ENCODE results near the gene RGS7.
"Not testable (repeated sequence)": the region's sequence is repeated elsewhere in the genome, so short reads cannot be mapped to it uniquely, and the experiment has no call there.

Gene RGS7

DNA sequence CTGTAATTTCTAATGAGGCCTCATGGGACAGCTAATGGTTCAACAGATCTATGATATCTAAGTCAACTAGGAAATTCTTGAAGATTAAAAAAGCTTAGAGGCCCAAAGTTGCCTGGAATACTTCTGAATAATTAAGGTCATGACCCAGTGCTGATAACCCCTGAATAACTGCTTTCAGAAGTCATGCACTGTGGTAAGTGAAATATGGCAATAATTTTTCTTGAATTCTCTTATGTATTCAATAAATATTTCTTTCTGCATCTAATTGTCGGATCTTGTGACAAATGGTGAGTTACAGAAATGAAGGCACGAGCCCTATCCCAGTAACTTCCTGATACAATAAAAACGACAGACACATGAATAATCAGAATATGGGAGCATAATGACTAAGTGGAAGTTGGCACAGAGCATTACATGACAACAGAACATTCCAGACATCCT, 525.8 kb downstream of the RGS7 start:
- DNase-seq (ENCODE audit: low spot score): no peak

DNA sequence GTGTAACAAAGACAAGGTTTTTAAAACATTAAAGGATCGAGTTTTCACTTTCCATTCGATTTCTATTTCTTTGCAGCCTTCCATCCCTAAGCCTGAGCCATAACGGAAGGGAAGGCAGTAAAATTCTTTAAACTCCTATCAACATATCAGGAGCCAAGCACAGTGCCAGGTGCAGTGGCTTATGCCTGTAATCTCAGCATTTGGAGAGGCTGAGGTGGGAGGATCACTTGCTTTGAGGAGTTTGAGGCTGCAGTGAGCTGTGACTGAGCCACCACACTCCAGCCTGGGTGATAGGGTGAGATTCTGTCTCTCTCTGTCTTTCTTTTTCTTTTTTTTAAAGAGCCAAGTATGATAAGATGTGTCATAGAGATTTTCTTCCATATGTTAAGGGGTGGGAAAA, 527.5 kb downstream of the RGS7 start:
- DNase-seq (ENCODE audit: low spot score): no peak

DNA sequence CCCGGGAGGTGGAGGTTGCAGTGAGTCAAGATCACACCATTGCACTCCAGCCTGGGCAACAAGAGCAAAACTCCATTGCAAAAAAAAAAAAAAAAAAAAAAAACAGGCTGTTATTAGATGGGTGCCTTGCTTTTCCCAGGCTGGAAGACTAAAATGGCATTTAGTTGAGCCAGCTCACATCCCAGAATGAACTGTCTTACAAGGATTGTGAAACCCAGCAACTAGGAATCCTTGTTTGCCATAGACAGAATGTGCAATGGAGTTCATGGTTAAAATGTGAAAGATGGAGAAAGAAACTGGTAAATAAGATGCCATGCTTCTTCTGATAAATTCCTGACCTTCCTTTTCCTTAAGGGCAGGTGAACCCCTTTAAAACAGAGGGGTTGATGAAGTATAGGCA, 529.2 kb downstream of the RGS7 start:
- no peak for DNase-seq (ENCODE audit: low spot score)

DNA sequence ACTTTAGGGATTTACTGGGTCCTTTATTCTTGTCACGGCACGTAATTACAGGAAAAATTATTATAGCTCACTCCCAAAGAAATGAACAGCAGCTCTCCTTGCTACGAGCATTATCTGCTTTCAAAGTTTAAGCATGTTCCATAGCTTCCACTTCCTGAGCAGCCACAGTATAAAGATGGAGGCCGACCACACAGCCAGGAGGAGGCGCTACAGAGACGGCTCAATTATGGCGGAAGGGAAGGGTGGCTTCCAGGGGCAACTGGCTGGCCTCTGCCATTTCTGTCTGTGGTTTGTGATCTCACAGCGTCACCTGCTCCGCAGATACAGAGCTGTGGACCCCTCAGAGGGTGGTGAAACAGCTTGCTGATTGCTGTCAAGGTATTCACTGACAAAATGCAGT, 532.8 kb downstream of the RGS7 start:
- no peak for DNase-seq (ENCODE audit: low spot score)

DNA sequence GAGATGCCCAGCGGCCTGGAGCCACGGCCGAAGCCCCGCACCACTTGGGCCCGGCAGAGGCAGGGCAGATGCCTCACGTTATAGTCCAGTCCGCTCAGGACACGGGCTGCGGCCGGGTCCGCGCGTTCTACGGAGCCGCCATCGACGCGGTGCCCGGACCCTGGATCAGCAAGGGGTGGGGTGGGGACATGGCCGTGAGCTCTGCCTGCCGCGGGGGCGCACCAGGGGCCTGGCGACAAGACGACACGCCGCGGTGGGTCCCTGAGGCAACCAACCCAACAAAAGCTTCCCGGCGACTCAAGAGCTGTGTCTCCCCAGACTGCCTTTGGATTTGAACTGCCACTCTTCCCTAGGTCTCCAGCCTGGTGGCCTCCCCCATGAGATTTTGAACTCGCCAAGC, 533.6 kb downstream of the RGS7 start:
- no peak for DNase-seq (ENCODE audit: low spot score)

DNA sequence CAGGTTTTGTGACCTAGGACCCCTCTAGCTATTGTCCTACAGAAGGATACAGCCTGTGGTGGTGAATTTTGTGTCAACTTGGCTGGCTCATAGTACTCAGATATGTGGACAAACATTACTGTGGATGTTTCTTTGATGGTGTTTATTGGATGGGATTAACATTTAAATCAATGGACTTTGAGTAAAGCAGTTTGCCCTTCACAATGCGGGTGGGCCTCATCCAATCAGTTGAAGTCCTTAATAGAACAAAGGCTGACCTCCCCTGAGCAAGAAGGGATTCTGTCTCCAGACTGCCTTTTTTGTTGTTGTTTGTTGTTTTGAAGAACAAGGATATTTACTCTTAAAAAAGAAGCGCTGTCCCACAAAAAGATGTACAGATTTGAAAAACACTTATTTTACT, 535.1 kb downstream of the RGS7 start:
- no peak for DNase-seq (ENCODE audit: low spot score)

DNA sequence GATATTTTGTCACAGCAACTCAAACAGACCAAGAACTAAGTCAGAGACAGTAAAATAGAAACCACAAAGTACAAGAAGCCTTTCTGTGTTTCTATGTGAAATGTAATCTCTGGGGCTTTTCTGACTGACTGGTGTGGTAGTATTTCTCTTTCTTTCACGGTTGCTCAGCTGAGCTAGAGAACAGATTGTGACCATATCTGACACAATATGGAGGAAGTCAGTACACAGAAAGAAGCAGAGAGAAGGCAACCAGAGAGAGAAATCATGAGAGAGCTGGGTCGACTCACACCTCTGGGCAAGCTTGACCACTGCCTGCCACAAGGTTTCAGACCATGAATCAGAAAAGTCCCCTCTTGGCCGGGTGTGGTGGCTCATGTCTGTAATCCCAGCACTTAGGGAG, 536.2 kb downstream of the RGS7 start:
- DNase-seq (ENCODE audit: low spot score): no peak

DNA sequence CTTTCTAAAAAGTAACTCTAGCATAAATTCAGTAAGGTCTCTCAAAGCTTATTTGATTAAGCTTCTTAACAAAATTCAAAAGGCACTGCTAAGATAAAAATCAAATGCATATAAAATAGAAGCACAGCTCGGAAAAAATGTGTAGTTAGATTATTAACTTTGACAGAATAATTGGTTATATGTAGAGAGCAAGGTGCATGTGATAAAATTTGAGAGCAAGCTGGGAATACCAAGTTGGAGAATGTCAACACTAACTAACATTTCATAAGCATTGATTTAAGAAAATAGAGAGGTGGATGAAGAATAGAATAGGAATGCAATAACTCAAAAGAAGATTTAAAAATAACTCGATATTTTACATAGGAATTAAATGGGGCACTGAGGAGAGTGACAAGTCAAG, 540.5 kb downstream of the RGS7 start:
- peak; percentile 68 for DNase-seq (ENCODE audit: low spot score)

DNA sequence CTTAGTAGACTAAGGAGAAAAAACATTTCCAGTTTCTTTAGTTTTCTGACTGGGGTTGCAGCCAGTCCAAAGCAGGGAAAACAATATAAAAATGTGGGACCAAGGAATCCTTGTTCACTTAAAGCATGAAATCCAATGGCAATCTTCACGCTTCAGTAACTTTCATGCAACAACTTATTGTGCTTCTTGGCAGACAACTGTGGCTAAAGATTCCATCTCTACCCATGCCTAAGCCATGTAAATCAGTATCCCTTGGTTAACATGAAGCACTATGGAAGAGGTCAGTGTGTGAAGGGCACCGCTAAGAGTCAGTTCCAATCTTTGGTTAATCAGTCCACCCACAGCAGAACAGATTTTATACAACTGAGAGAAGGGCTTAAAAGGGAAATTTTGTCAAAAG, 543.3 kb downstream of the RGS7 start:
- DNase-seq (ENCODE audit: low spot score): no peak

DNA sequence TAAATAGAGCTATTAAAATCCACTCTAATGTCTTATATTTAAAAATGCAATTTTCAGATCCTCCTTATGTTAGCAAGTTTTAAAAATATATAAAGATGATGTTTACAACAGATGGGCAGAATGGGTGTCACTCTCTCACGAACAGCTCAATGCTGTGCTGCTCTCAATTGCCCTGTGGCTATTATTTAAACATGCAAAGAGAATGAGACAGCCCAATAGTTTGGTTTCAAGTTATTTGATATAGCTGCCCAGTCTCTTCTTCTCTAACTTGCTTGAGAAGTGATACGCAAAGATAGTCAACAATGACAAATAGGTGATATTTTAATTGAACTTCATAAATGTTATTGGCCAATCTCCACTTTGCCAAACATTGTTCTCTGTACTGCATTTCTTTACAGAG, 545.7 kb downstream of the RGS7 start:
- no peak for DNase-seq (ENCODE audit: low spot score)

DNA sequence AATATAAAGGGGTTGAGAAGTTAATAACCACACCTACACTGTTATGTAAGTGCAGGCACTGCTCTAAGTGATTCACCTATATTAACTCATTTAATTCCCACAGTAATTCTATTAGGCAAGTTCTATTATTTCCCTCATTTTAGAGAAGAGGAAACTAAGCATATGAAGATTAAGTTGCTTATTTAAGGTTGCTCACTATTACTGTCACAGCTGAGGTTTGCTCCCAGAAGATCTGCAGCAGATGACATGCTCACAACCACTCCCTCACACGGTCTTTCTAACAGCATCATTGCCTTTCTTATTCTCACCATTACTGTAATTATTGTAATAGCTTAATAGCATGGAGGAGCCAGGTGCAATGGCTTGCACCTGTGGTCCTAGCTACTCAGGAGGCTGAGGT, 548.6 kb downstream of the RGS7 start:
- peak; percentile 72 for DNase-seq (ENCODE audit: low spot score)

DNA sequence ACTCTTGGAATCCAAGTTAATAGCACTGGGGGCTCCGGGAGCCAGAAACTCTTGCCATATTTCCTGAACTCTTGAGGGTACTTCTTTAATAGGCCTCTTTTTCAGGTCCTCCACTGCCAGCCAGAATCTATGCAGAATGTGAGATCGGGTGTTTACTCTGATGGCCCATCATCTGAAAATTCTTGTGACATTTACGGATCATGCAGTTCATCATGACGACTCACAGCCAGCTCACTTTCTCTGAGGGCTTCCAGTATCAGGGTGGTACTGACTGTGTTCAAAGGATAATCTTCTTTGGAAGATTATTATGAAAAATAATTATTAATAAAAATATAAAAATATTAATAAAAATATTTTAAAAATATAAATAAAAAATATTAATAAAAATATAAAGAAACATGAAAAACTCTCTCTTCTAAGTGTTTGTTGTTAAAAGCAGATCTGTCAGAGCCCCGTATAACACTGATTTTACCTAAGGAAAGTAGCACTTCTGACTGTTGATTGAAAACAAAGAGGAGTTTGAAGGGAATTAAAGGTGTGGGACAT, 550.7 kb downstream of the RGS7 start:
- no peak for DNase-seq (ENCODE audit: low spot score)

DNA sequence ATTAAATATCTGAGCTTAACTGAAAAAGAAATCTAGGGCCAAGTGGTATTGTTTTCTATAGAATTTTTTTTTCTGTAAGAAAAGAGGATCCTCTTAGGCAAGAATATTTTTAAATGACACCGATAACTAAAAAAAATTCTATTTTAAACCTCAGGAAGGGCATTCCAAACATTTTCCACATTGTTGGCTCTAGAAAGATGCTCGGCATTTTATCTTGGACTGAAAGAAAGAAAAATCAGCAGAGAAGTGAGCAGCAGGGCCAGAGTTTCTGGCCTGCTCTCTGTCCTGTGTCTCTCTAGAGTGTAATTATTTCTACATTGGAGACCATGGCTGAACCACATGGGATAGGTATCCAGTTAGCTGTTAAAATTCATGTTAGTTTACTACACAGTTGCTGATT, 552.5 kb downstream of the RGS7 start:
- DNase-seq (ENCODE audit: low spot score): no peak

DNA sequence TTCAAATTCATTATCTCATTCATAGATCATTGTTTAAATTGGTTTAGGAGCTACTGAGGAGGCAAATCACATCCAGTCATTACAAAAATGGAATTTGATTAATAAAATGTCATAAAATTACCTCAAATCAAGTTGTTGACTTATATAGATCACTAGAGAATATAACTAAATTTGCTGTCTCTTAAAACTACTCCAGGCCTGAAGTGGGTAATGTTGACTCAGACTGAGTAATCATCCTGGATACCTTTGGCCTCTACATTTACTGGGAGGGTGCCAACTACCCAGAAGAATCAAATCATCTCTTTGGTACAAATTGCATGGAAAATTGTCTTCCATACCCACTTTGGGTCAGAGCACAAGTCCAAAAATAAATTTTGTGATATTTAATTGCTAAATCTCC, 553.9 kb downstream of the RGS7 start:
- DNase-seq (ENCODE audit: low spot score): no peak

DNA sequence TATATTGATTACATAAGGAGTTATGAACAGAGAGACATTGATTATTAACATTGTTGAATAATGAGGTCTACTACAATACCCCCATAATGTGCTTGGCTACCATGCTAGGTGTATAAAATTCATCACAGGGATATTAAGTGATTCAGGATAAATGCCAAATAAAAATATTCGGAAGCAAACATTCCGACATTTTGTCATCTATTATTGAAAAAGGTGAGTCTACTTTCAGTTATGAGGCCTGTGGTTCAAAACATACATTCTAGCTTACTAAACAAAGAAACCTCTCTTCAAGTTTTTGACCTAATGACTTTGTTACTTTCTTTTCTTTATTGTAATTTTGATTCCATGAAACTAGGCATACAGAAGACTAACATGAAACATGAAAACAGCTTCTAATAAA, 554.7 kb downstream of the RGS7 start:
- DNase-seq (ENCODE audit: low spot score): no peak

DNA sequence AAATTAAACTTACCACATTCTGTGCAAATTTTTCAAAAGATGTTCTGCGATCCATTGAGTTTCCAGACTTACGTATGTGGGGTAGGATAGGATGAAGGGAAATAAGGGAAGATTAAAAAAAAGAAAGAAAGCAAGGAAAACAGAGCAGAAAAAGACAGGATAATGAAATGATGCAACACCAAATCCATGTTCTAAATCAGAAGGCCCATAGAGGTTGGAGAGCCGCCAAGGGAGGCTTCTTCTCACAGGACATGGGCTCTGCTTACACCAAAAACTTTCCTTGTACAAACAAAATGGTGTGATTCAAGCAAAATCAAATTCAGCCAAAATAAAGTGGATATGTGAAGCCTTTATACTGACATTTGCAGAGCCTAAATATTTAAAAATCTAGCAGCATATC, 555.6 kb downstream of the RGS7 start:
- DNase-seq (ENCODE audit: low spot score): no peak

DNA sequence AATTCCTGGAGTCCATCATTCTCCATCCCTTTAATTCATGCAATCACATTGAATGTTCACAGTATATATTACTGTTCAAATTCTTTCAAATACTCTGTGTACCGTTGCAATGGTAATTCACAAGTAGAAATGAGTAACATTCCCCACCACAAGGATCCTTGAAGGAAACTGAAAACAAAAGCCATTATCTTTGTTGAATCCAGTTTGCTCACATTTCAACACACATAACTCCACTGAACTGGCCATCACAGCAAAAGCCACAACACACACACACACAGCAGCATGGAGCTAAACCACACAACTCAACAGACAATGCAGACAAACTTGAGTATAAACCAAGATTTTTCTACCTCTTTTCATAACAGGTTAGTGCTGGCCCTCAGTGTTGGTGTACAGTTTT, 556.7 kb downstream of the RGS7 start:
- DNase-seq (ENCODE audit: low spot score): no peak

DNA sequence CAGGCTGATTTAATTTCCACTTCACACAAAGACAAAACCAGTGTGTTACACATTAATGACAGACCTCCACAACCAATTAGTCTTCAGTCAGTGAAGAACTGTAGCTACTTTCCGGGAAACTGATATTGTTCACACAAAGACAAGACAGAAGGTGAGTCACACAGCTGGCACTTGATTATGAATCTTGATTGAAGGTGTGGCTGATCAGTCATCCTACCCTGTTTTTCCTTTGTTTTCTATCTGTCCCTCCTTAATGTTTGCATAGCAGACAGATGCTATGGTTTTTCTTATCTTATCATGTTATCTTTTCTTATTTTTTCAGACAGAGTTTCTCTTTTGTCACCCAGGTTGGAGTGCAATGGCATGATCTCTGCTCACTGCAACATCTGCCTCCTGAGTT, 560.0 kb downstream of the RGS7 start:
- no peak for DNase-seq (ENCODE audit: low spot score)

DNA sequence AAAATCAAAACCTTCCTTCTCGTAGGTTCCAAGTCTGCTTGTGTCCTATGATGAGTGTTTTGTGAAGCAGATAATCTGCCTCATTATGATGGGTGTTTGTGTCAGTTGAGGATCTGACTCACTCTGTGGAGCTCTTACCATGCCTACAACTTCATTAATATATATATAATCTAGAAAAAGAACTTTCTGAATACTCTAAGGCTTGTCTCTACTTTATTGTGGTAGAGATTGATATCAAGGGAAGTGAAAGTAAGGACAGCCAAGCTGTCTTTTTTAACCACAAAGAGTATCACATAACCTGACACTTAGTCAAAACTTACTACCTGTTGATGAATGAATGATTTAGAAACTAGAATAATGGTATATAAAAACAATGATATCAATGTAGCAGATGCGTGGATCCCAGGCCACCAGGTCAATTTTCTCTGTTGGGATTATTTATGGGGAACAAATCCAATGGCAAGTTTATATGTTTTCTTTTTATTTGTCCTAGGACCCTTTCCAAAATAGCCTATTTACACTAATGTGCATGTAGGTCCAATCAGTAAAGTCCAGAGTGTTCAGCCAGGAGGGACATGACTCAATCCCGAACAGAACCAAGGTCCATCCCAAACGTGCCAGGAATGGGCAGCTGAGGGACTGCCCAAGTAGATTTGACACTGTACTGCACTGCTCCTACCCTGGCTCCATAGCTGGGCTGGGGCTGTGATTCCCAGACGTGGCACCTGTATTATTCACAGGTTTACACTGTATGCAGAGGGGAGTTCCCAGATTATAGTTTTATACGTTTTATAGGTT, 562.8 kb downstream of the RGS7 start:
- no peak for DNase-seq (ENCODE audit: low spot score)

DNA sequence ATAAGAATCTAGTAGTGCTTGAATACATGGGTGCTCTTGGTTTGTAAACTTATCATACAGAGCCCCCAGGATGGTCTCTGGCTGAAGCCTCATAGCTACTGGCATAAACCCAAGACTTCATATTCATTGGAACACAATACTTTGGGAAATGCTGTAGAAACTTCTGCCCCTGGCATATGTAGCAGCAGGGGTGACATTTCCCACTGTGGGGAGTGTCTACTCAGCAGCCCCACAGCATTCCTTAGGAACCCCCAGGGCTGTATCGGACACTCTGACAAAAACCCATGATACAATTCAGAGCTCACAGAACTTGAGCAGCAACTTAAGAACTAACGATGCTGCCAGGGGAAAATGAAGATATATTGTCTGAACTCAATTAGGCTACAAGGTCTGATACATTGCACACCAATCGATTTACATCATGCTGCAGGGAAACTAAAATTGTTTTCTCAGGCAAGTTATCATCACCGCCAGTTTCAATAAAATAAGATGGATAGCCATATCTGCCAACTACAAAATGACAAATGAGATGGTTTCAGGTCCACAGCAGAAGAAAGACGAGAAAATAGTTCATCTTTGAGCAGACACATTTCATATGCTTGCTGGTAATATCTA, 564.0 kb downstream of the RGS7 start:
- DNase-seq (ENCODE audit: low spot score): no peak

DNA sequence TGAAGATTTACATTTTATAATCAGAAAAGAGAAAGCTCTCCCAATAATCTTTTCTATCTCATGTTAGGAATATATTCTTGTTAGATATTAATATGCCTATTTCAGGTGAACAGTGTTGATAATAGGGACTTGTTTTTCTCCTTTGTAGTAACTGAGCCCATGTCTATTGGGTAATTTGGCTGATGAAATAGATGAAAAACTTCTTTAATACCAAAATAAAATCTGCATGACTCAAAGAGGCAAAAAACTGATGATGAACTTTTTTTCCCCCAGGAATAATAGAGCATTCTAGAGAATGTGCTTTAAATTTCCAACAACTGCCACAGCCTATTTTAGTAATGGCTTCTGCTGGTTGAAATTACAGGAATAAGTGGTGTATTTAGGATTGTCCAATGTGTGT, 566.1 kb downstream of the RGS7 start:
- no peak for DNase-seq (ENCODE audit: low spot score)

DNA sequence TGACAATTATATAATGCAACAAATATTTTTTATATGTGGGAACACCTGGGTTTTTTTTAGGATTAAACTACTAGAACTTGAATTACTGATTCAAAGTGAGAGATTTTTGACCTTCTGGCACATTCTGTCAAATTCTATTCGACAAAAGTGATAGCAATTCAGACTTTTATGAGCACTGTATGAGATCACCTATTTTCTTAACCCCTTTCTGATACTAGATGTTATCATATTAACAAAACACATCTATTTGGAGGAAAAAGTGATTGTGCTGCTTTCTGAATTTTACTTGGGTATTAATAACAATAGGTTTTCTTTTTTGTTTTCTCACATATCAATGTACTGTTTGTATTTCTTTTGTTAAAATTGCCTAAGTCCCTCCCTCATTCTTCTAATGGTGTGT, 570.1 kb downstream of the RGS7 start:
- no peak for DNase-seq (ENCODE audit: low spot score)

DNA sequence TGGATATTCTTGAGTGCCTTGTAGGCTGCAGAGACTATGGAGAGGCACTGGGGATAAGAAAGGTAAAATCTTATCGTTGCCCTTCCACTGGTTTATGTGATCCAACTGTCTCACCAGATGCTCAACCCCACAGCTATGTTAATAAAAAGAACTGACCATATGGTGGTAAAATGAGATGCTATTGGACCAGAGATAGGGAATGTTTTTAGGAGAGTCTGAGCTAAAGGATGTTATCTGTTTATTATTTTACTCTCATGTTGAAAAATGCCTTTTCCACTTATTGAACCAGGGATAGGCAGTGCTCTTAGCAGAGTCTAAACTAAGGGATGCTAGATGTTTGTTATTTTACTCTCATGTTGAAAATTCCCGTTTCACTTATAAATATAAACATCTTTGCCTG, 572.2 kb downstream of the RGS7 start:
- DNase-seq (ENCODE audit: low spot score): no peak

DNA sequence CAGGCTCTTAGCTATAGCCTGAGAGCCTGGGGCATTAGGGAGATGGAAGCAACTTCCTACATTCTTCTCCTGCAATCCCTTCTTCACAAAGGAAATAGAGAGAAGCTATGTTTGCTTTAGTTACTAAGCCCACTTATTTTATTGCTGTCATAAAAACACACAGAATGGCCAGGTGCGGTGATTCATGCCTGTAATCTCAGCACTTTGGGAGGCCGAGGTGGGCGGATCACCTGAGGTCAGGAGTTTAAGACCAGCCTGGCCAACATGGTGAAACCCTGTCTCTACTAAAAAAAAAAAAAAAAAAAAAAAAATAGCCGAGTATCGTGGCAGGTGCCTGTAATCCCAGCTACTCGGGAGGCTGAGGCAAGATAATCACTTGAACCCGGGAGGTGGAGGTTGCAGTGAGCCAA, 573.3 kb downstream of the RGS7 start:
- DNase-seq (ENCODE audit: low spot score): not testable (repeated sequence)

Measured in putamen (tissue), 1 donor.